ENCODE results near the gene HYAL3. TPM values are rescaled to one million over a fixed set of nuclear protein-coding genes. Genes with fewer than 3 reads are reported as not detected.
"Not testable (repeated sequence)": the region's sequence is repeated elsewhere in the genome, so short reads cannot be mapped to it uniquely, and the experiment has no call there.

Gene HYAL3
- total RNA-seq, 3 donors from 2014 or later: 1.4 to 2.9 (median 1.4) TPM

- ATAC-seq: peak; percentile 5
Observed at GRCh38 chr3:50317300-50317699, 18.1 kb upstream of the HYAL3 start.

GRCh38 chr3:50316657-50317242 is 17.5 kb upstream of the HYAL3 start:
- H3K4me1 ChIP-seq (ENCODE audit: low read depth): peaks cover 48% of the 10 kb centered on the region
- intact Hi-C loops (cut with DNase I, micrococcal nuclease): no loop called here
- ATAC-seq (peak; percentile 77), DNase-seq (peak; percentile 87 to 93 (median 90))
- no peaks in the 10 kb centered on the region for H3K9me3 ChIP-seq
- TF ChIP-seq CTCF (IDR thresholded peaks at IDR 0.05): no peak
- H3K4me3 ChIP-seq: no peak overlapping the region
- no peaks in the 10 kb centered on the region for H3K36me3 ChIP-seq (ENCODE audit: low read depth)

More at GRCh38 chr3:50317300-50317699, 18.1 kb upstream of the HYAL3 start:
- peak; percentile 72 to 82 (median 81) for DNase-seq
- intact Hi-C loops (cut with DNase I, micrococcal nuclease): no loop called here
- no peaks in the 10 kb centered on the region for H3K36me3 ChIP-seq (ENCODE audit: low read depth)
- peaks cover 54% of the 10 kb centered on the region for H3K4me1 ChIP-seq (ENCODE audit: low read depth)
- H3K9me3 ChIP-seq: no peaks in the 10 kb centered on the region
- no peak overlapping the region for H3K4me3 ChIP-seq
- TF ChIP-seq CTCF (IDR thresholded peaks at IDR 0.05): no peak

- H3K9me3 ChIP-seq: no peaks in the 10 kb centered on the region
- TF ChIP-seq CTCF (IDR thresholded peaks at IDR 0.05): no peak
- intact Hi-C loops (cut with DNase I, micrococcal nuclease): no loop called here
- H3K4me3 ChIP-seq: no peak overlapping the region
- DNase-seq: no peak
- peaks cover 40% of the 10 kb centered on the region for H3K4me1 ChIP-seq (ENCODE audit: low read depth)
- no peak for ATAC-seq
- no peaks in the 10 kb centered on the region for H3K36me3 ChIP-seq (ENCODE audit: low read depth)
Observed at GRCh38 chr3:50314816-50315215, 15.6 kb upstream of the HYAL3 start.

GRCh38 chr3:50314342-50314741 is 15.1 kb upstream of the HYAL3 start:
- DNase-seq: no peak
- H3K4me1 ChIP-seq (ENCODE audit: low read depth): peaks cover 37% of the 10 kb centered on the region

GRCh38 chr3:50312041-50312440 is 12.8 kb upstream of the HYAL3 start:
- H3K4me3 ChIP-seq; H3K9me3 ChIP-seq; intact Hi-C loops (cut with DNase I, micrococcal nuclease); DNase-seq; H3K36me3 ChIP-seq (ENCODE audit: low read depth); ATAC-seq: not testable (repeated sequence)
- H3K4me1 ChIP-seq (ENCODE audit: low read depth): peaks cover 14% of the 10 kb centered on the region

More at GRCh38 chr3:50314342-50314741, 15.1 kb upstream of the HYAL3 start:
- Histone ChIP-seq H3K4me3 (no peak overlapping the region), H3K9me3 (no peaks in the 10 kb centered on the region), H3K36me3 (ENCODE audit: low read depth) (no peaks in the 10 kb centered on the region)
- ATAC-seq: no peak
- intact Hi-C loops (cut with DNase I, micrococcal nuclease): no loop called here
- TF ChIP-seq CTCF (IDR thresholded peaks at IDR 0.05): no peak

GRCh38 chr3:50304601-50305000 is 5.4 kb upstream of the HYAL3 start:
- no peak for DNase-seq
- no peak for ATAC-seq
- H3K9me3 ChIP-seq: peaks cover 9% of the 10 kb centered on the region
- no peak for TF ChIP-seq CTCF (IDR thresholded peaks at IDR 0.05)
- peaks cover 1% of the 10 kb centered on the region for H3K36me3 ChIP-seq (ENCODE audit: low read depth)
- intact Hi-C loops (cut with DNase I, micrococcal nuclease): no loop called here
- H3K4me1 ChIP-seq (ENCODE audit: low read depth): peaks cover 9% of the 10 kb centered on the region
- no peak overlapping the region for H3K4me3 ChIP-seq
